Upper lobe of left lung (tissue), 6 donors: Measurements from ENCODE around the gene TMEM94. TPM values are rescaled to one million over a fixed set of nuclear protein-coding genes. Genes with fewer than 3 reads are reported as not detected.

Experiments used
- ATAC-seq, 2 donors: fragments of 200-7000 bp; cut with Tn5 transposase; one replicate each; pipeline ENCODE4 v1.9.1; 2022; ENCODE audit warnings: mild to moderate bottlenecking in 2 of 2, moderate library complexity in 2 of 2; ENCODE audit not compliant: low FRiP score in 2 of 2
- DNase-seq, 2 donors: peaks; one replicate each; pipeline ENCODE4 v3.0.0-alpha.2; 2019 to 2020
- H3K27ac ChIP-seq, 4 donors: fragments of 200-600 bp; sonication (generic); one replicate each; pipeline ENCODE4 v1.5.1; 2016 to 2019
- H3K27me3 ChIP-seq, 4 donors: fragments of 200-600 bp; sonication (generic); one replicate each; pipeline ENCODE4 v1.5.1; 2017 to 2019
- H3K36me3 ChIP-seq, 4 donors: fragments of 200-600 bp; sonication (generic); one replicate each; pipeline ENCODE4 v1.5.1; 2016 to 2019
- H3K4me1 ChIP-seq, 4 donors: fragments of 200-600 bp; sonication (generic); one replicate each; pipeline ENCODE4 v1.5.1; 2018 to 2019
- H3K4me3 ChIP-seq, 4 donors: fragments of 200-600 bp; sonication (generic); one replicate each; pipeline ENCODE4 v1.5.1; 2017 to 2019; ENCODE audit warnings: mild to moderate bottlenecking in 2 of 4, moderate library complexity in 1 of 4
- H3K9me3 ChIP-seq, 4 donors: fragments of 200-600 bp; sonication (generic); one replicate each; pipeline ENCODE4 v1.5.1; 2018 to 2019
- CTCF ChIP-seq, 6 experiments: fragments of 450-650 bp in 4 of 6; fragments of 200-600 bp in 2 of 6; sonication (generic) in 2 of 6; IDR thresholded peaks; one replicate each; pipeline ENCODE4 v1.5.1; 2016 to 2019; ENCODE audit warnings: antibody characterized with exemption in 6 of 6
- EP300 ChIP-seq, 4 donors: sonication (generic); formaldehyde crosslinking; IDR thresholded peaks; one replicate each; pipeline ENCODE4 v1.5.1; 2017; ENCODE audit warnings: antibody characterized with exemption in 4 of 4, control low read depth in 2 of 4
- POLR2A ChIP-seq, 4 donors: fragments of 450-650 bp; IDR thresholded peaks; one replicate each; pipeline ENCODE4 v1.5.1; 2016 to 2017; ENCODE audit warnings: antibody characterized with exemption in 4 of 4, mild to moderate bottlenecking in 2 of 4
- POLR2AphosphoS5 ChIP-seq, 2 donors: sonication (generic); formaldehyde crosslinking; IDR thresholded peaks; one replicate each; pipeline ENCODE4 v1.5.1; 2017; ENCODE audit warnings: antibody characterized with exemption in 2 of 2
- WGBS, 2 donors: methylation state at CpG; one replicate each; pipeline ENCODE4 v1.1.5; 2017 to 2018; 5-methylcytosine and 5-hydroxymethylcytosine counted together
- total RNA-seq, 6 donors: library from RNA; depleted of rRNA in 4 of 6; stranded (reverse); fragments of >200 nt in 4 of 6; gene quantifications; one replicate each; pipeline versions ENCODE4 v1.1.0 to v1.2.1, GENCODE V29; 2016 to 2021
- donor health status: DM: no; HTN: no; CAD: no; lungs with moderate emphysema.
- donor health status: DM: no; HTN: yes; CAD: no; lungs with severe emphysema.

TMEM94 gene
- total RNA-seq, 6 donors from 2014 or later = 62.3 to 320 (median 90.5) TPM

- peak in 1 of 2 donors; percentile 69 for DNase-seq
- H3K4me3 ChIP-seq = peak overlapping the region in 2 of 4 donors; percentile 4 to 22
- ATAC-seq = peak in 1 of 2 donors; percentile 71
Measured at GRCh38 chr17:75412455-75413317, 43.7 kb upstream of the TMEM94 start.

GRCh38 chr17:75414488-75414887, 41.9 kb upstream of the TMEM94 start:
- H3K4me3 ChIP-seq = no peak overlapping the region
- no peaks in the 10 kb centered on the region for H3K27me3 ChIP-seq
- no peak for TF ChIP-seq POLR2AphosphoS5 (IDR thresholded peaks at IDR 0.05)
- no peak for TF ChIP-seq POLR2A (IDR thresholded peaks at IDR 0.05)
- no peak for TF ChIP-seq CTCF (IDR thresholded peaks at IDR 0.05)
- no peak for TF ChIP-seq EP300 (IDR thresholded peaks at IDR 0.05)
- H3K27ac ChIP-seq = no peak overlapping the region
- 83 to 89% methylated on average over 1 of the region's 1 CpG for WGBS, 2 donors
- no peak for ATAC-seq
- peaks cover 3 to 9% (median 4%) of the 10 kb centered on the region in 4 donors for H3K4me1 ChIP-seq
- no peaks in the 10 kb centered on the region for H3K9me3 ChIP-seq
- DNase-seq = no peak
- no peaks in the 10 kb centered on the region for H3K36me3 ChIP-seq

More at GRCh38 chr17:75412455-75413317, 43.7 kb upstream of the TMEM94 start:
- H3K36me3 ChIP-seq = no peaks in the 10 kb centered on the region
- H3K4me1 ChIP-seq = peaks cover 3 to 9% (median 4%) of the 10 kb centered on the region in 4 donors
- WGBS, 2 donors = 0 to 3% methylated on average over 8 of the region's 8 CpGs
- H3K27me3 ChIP-seq = no peaks in the 10 kb centered on the region
- no peaks in the 10 kb centered on the region for H3K9me3 ChIP-seq
- no peak for TF ChIP-seq EP300 (IDR thresholded peaks at IDR 0.05)
- TF ChIP-seq CTCF (IDR thresholded peaks at IDR 0.05) = peak; percentile 71 to 86 (median 72)
- no peak for TF ChIP-seq POLR2A (IDR thresholded peaks at IDR 0.05)
- peak overlapping the region in 1 of 4 donors; percentile 30 for H3K27ac ChIP-seq

- no peaks in the 10 kb centered on the region for H3K36me3 ChIP-seq
- DNase-seq (no peak), ATAC-seq (no peak)
- WGBS, 2 donors = 88 to 89% methylated on average over 9 of the region's 9 CpGs
- H3K4me3 ChIP-seq = no peak overlapping the region
- H3K4me1 ChIP-seq = peaks cover 3 to 9% (median 4%) of the 10 kb centered on the region in 4 donors
- H3K9me3 ChIP-seq = no peaks in the 10 kb centered on the region
- no peak for TF ChIP-seq POLR2AphosphoS5 (IDR thresholded peaks at IDR 0.05)
- TF ChIP-seq CTCF (IDR thresholded peaks at IDR 0.05) = no peak
- no peak for TF ChIP-seq POLR2A (IDR thresholded peaks at IDR 0.05)
- TF ChIP-seq EP300 (IDR thresholded peaks at IDR 0.05) = no peak
- H3K27ac ChIP-seq = no peak overlapping the region
- H3K27me3 ChIP-seq = no peaks in the 10 kb centered on the region
Measured at GRCh38 chr17:75416006-75416405, 40.4 kb upstream of the TMEM94 start.

- DNase-seq (no peak), ATAC-seq (no peak)
- peaks cover 3 to 8% (median 4%) of the 10 kb centered on the region in 4 donors for H3K4me1 ChIP-seq
- H3K4me3 ChIP-seq = no peak overlapping the region
- no peaks in the 10 kb centered on the region for H3K36me3 ChIP-seq
- 63 to 67% methylated on average over 9 of the region's 9 CpGs for WGBS, 2 donors
- TF ChIP-seq POLR2AphosphoS5 (IDR thresholded peaks at IDR 0.05) = no peak
- TF ChIP-seq CTCF (IDR thresholded peaks at IDR 0.05) = no peak
- no peak for TF ChIP-seq POLR2A (IDR thresholded peaks at IDR 0.05)
- no peak for TF ChIP-seq EP300 (IDR thresholded peaks at IDR 0.05)
- H3K27me3 ChIP-seq = no peaks in the 10 kb centered on the region
- H3K9me3 ChIP-seq = no peaks in the 10 kb centered on the region
- no peak overlapping the region for H3K27ac ChIP-seq
Measured at GRCh38 chr17:75417054-75417580, 39.3 kb upstream of the TMEM94 start.
